Upper lobe of left lung (tissue), 6 donors: ENCODE measurements around the gene ADCY5. TPM values are rescaled to one million over a fixed set of nuclear protein-coding genes. Genes with fewer than 3 reads are reported as not detected.

Experiments used
- ATAC-seq, 2 donors: fragments of 200-7000 bp; cut with Tn5 transposase; one replicate each; pipeline ENCODE4 v1.9.1; 2022; ENCODE audit warnings: mild to moderate bottlenecking in 2 of 2, moderate library complexity in 2 of 2; ENCODE audit not compliant: low FRiP score in 2 of 2
- DNase-seq, 2 donors: peaks; one replicate each; pipeline ENCODE4 v3.0.0-alpha.2; 2019 to 2020
- H3K27ac ChIP-seq, 4 donors: fragments of 200-600 bp; sonication (generic); one replicate each; pipeline ENCODE4 v1.5.1; 2016 to 2019
- H3K27me3 ChIP-seq, 4 donors: fragments of 200-600 bp; sonication (generic); one replicate each; pipeline ENCODE4 v1.5.1; 2017 to 2019
- H3K36me3 ChIP-seq, 4 donors: fragments of 200-600 bp; sonication (generic); one replicate each; pipeline ENCODE4 v1.5.1; 2016 to 2019
- H3K4me1 ChIP-seq, 4 donors: fragments of 200-600 bp; sonication (generic); one replicate each; pipeline ENCODE4 v1.5.1; 2018 to 2019
- H3K4me3 ChIP-seq, 4 donors: fragments of 200-600 bp; sonication (generic); one replicate each; pipeline ENCODE4 v1.5.1; 2017 to 2019; ENCODE audit warnings: mild to moderate bottlenecking in 2 of 4, moderate library complexity in 1 of 4
- H3K9me3 ChIP-seq, 4 donors: fragments of 200-600 bp; sonication (generic); one replicate each; pipeline ENCODE4 v1.5.1; 2018 to 2019
- CTCF ChIP-seq, 6 experiments: fragments of 450-650 bp in 4 of 6; fragments of 200-600 bp in 2 of 6; sonication (generic) in 2 of 6; IDR thresholded peaks; one replicate each; pipeline ENCODE4 v1.5.1; 2016 to 2019; ENCODE audit warnings: antibody characterized with exemption in 6 of 6
- EP300 ChIP-seq, 4 donors: sonication (generic); formaldehyde crosslinking; IDR thresholded peaks; one replicate each; pipeline ENCODE4 v1.5.1; 2017; ENCODE audit warnings: antibody characterized with exemption in 4 of 4, control low read depth in 2 of 4
- POLR2A ChIP-seq, 4 donors: fragments of 450-650 bp; IDR thresholded peaks; one replicate each; pipeline ENCODE4 v1.5.1; 2016 to 2017; ENCODE audit warnings: antibody characterized with exemption in 4 of 4, mild to moderate bottlenecking in 2 of 4
- POLR2AphosphoS5 ChIP-seq, 2 donors: sonication (generic); formaldehyde crosslinking; IDR thresholded peaks; one replicate each; pipeline ENCODE4 v1.5.1; 2017; ENCODE audit warnings: antibody characterized with exemption in 2 of 2
- WGBS, 2 donors: methylation state at CpG; one replicate each; pipeline ENCODE4 v1.1.5; 2017 to 2018; 5-methylcytosine and 5-hydroxymethylcytosine counted together
- total RNA-seq, 6 donors: library from RNA; depleted of rRNA in 4 of 6; stranded (reverse); fragments of >200 nt in 4 of 6; gene quantifications; one replicate each; pipeline versions ENCODE4 v1.1.0 to v1.2.1, GENCODE V29; 2016 to 2021
- donor health status: DM: no; HTN: no; CAD: no; lungs with moderate emphysema.
- donor health status: DM: no; HTN: yes; CAD: no; lungs with severe emphysema.

The ADCY5 gene
- total RNA-seq, 6 donors from 2014 or later = 2.1 to 23.0 (median 3.2) TPM

GRCh38 chr3:123394391-123395020 is 54.4 kb downstream of the ADCY5 start:
- TF ChIP-seq POLR2AphosphoS5 (IDR thresholded peaks at IDR 0.05) (no peak), EP300 (IDR thresholded peaks at IDR 0.05) (no peak), POLR2A (IDR thresholded peaks at IDR 0.05) (no peak), CTCF (IDR thresholded peaks at IDR 0.05) (no peak)
- Histone ChIP-seq H3K27me3 (no peaks in the 10 kb centered on the region), H3K4me1 (no peaks in the 10 kb centered on the region), H3K27ac (no peak overlapping the region), H3K4me3 (no peak overlapping the region), H3K36me3 (no peaks in the 10 kb centered on the region), H3K9me3 (no peaks in the 10 kb centered on the region)
- DNase-seq (no peak), ATAC-seq (no peak)
- 70 to 71% methylated on average over 5 of the region's 5 CpGs for WGBS, 2 donors

GRCh38 chr3:123392871-123393620 is 55.8 kb downstream of the ADCY5 start:
- no peak overlapping the region for H3K27ac ChIP-seq
- no peaks in the 10 kb centered on the region for H3K27me3 ChIP-seq
- ATAC-seq (no peak), DNase-seq (no peak)
- no peaks in the 10 kb centered on the region for H3K4me1 ChIP-seq
- TF ChIP-seq EP300 (IDR thresholded peaks at IDR 0.05) = no peak
- no peak for TF ChIP-seq POLR2A (IDR thresholded peaks at IDR 0.05)
- TF ChIP-seq CTCF (IDR thresholded peaks at IDR 0.05) = no peak
- TF ChIP-seq POLR2AphosphoS5 (IDR thresholded peaks at IDR 0.05) = no peak
- 82 to 90% methylated on average over 3 to 4 of the region's 4 CpGs for WGBS, 2 donors
- no peaks in the 10 kb centered on the region for H3K36me3 ChIP-seq
- H3K4me3 ChIP-seq = no peak overlapping the region
- no peaks in the 10 kb centered on the region for H3K9me3 ChIP-seq

- H3K27me3 ChIP-seq = no peaks in the 10 kb centered on the region
- H3K27ac ChIP-seq = no peak overlapping the region
- WGBS, 2 donors = 91 to 92% methylated on average over 5 of the region's 5 CpGs
- H3K36me3 ChIP-seq = no peaks in the 10 kb centered on the region
- H3K9me3 ChIP-seq = no peaks in the 10 kb centered on the region
- ATAC-seq (no peak), DNase-seq (no peak)
- H3K4me1 ChIP-seq = no peaks in the 10 kb centered on the region
- H3K4me3 ChIP-seq = no peak overlapping the region
- TF ChIP-seq CTCF (IDR thresholded peaks at IDR 0.05) (no peak), EP300 (IDR thresholded peaks at IDR 0.05) (no peak), POLR2A (IDR thresholded peaks at IDR 0.05) (no peak), POLR2AphosphoS5 (IDR thresholded peaks at IDR 0.05) (no peak)
Measured at GRCh38 chr3:123392368-123392767, 56.5 kb downstream of the ADCY5 start.

GRCh38 chr3:123390865-123391600 is 57.9 kb downstream of the ADCY5 start:
- no peaks in the 10 kb centered on the region for H3K4me1 ChIP-seq
- no peaks in the 10 kb centered on the region for H3K27me3 ChIP-seq
- DNase-seq (no peak), ATAC-seq (no peak)
- no peak for TF ChIP-seq POLR2AphosphoS5 (IDR thresholded peaks at IDR 0.05)
- 78 to 82% methylated on average over 10 of the region's 10 CpGs for WGBS, 2 donors
- no peak overlapping the region for H3K4me3 ChIP-seq
- no peaks in the 10 kb centered on the region for H3K9me3 ChIP-seq
- H3K27ac ChIP-seq = no peak overlapping the region
- no peaks in the 10 kb centered on the region for H3K36me3 ChIP-seq

GRCh38 chr3:123389628-123389918 is 59.3 kb downstream of the ADCY5 start:
- H3K27me3 ChIP-seq = no peaks in the 10 kb centered on the region
- 79 to 81% methylated on average over 5 of the region's 5 CpGs for WGBS, 2 donors
- no peak overlapping the region for H3K27ac ChIP-seq
- H3K9me3 ChIP-seq = no peaks in the 10 kb centered on the region
- ATAC-seq (no peak), DNase-seq (no peak)
- TF ChIP-seq CTCF (IDR thresholded peaks at IDR 0.05) (no peak), EP300 (IDR thresholded peaks at IDR 0.05) (no peak), POLR2AphosphoS5 (IDR thresholded peaks at IDR 0.05) (no peak), POLR2A (IDR thresholded peaks at IDR 0.05) (no peak)
- no peak overlapping the region for H3K4me3 ChIP-seq
- H3K4me1 ChIP-seq = no peaks in the 10 kb centered on the region
- H3K36me3 ChIP-seq = no peaks in the 10 kb centered on the region
